ENCODE results near the gene B3GAT3.

DNA sequence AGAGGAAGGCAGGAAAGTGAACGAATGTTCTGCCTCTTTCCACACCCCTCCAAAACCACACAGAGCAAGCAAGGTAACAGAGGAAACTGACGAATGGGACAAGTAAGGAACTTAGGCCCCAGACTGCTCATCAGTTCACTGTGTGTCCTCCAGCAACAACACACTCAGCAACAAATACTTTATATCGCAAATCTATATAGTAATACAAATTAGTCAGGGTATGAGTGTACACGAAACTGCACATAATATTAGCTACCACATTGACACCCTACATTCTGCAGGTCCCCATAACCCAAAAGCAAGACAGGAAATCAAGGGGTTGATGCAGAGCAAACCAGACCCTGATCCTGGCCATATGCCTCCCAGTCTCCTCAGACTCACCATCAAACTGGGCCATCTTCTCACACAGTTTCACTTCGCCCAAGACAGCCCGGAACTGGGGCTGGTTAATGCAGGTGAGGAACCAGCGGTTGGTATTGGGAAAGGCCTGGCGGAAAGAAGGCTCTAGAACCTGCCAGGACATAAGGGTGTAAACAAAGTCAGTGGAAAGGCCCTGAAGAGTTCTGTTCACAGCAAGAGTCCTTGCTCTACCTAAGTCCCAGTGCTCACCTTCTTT, 54.7 kb downstream of the B3GAT3 start:
- no peak for TF ChIP-seq POLR2A (IDR thresholded peaks at IDR 0.05)
- TF ChIP-seq, protein P1, sequence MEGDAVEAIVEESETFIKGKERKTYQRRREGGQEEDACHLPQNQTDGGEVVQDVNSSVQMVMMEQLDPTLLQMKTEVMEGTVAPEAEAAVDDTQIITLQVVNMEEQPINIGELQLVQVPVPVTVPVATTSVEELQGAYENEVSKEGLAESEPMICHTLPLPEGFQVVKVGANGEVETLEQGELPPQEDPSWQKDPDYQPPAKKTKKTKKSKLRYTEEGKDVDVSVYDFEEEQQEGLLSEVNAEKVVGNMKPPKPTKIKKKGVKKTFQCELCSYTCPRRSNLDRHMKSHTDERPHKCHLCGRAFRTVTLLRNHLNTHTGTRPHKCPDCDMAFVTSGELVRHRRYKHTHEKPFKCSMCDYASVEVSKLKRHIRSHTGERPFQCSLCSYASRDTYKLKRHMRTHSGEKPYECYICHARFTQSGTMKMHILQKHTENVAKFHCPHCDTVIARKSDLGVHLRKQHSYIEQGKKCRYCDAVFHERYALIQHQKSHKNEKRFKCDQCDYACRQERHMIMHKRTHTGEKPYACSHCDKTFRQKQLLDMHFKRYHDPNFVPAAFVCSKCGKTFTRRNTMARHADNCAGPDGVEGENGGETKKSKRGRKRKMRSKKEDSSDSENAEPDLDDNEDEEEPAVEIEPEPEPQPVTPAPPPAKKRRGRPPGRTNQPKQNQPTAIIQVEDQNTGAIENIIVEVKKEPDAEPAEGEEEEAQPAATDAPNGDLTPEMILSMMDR (IDR thresholded peaks at IDR 0.05) = no peak
